Activated CD8-positive, alpha-beta memory T cell treated with anti-CD3 and anti-CD28 coated beads, Interleukin-2, amount 50 U/mL, for 24 hours (primary cell): ENCODE measurements around the gene AKAP17A.
A peak's percentile ranks its signal among the peaks of the same experiment; 100 is the strongest.

Experiments used
- DNase-seq: peaks from one replicate; pipeline ENCODE4 v3.0.0-alpha.2; 2020; ENCODE audit errors: extremely low read depth

Gene AKAP17A

GRCh38 chrX:1582686-1583437, 8.5 kb upstream of the AKAP17A start:
- peak; percentile 48 for DNase-seq

GRCh38 chrX:1584237-1585011, 7.0 kb upstream of the AKAP17A start:
- DNase-seq, result no peak

GRCh38 chrX:1587161-1587560, 4.2 kb upstream of the AKAP17A start:
- no peak for DNase-seq

- no peak for DNase-seq
Measured at GRCh38 chrX:1589356-1590130, 1.9 kb upstream of the AKAP17A start.

DNA sequence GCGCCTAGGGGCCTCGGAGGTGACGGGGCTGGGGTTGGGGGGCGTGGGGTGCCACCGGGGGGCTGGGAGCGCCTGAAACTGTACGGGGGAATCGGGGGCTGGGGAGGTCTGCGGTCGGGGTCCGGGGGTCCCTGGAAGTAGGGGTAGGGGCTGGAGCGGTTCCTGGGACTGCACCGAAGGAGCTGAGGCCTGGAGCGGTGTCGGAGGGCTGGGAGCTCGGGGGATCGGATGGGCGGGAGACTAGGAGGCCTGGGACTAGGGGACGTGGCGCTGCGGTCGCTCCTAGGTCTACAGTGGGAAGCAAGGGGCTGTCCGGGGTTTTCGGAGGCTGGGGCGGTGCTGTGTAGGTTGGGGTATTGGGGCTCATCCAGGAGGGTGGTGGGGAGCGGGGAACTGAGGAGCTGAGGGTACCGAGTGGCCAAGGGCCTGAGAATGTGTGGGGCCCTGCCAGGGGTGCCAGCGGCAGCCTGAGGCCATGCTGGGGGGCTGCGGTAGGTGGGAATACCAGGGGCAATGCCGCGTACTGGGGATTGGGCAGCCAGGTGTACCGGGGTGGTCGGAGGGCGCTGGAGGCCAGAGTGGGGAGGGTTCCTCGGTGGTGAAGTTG, 562 bp downstream of the AKAP17A start:
- no peak for DNase-seq

DNA sequence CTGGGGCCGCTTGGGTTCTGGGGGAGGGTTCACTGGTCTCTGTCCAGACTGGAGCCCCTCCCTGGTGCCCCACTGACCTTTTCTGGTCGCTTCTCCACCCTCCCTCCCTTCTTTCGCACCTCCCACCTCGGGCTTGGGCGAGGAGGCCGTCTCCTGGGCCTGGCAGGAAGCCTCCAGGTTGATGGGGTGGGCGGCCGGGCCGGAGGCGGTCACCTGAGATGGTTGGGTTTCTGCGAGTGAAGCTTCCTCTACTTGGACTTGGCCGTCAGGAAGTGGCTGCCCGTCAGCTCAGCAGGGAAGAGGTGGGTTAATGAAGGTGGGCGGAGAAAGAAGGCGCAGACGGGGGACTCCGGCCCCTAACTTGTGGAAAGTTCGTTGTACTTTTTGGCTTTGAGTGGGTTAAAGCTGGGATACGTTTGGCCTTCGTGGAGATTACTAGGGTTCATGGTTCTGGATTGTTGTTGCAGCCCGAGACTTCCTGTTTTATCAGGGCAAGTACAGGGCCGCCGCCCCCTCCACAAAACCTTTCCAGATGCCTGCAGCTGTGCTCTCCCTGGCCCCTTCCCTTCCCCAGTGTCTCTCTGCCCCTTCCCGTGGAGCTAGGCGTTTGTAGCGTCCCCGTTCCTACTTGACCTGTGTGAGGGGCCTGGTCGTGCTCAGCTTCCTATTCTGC, 1.2 kb downstream of the AKAP17A start:
- DNase-seq, result no peak

GRCh38 chrX:1593286-1594271, 2.2 kb downstream of the AKAP17A start:
- no peak for DNase-seq

DNA sequence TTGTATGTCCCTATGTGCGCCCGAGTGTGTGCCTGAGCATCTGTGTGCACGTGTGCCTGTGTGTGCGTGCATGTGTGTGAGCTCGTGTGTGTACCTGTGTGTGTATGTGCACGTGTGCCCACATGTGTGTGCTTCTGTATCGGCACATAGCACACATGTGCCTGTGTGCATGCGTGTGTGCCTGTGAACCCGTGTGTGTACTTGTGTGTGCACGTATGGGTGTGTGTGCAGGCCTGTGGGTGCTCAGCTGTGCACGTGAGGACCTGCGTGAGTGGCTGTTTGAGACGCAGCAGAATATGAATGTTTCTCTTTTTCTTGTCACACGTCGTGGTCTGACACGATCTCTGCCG, 4.3 kb downstream of the AKAP17A start:
- DNase-seq, result no peak

DNA sequence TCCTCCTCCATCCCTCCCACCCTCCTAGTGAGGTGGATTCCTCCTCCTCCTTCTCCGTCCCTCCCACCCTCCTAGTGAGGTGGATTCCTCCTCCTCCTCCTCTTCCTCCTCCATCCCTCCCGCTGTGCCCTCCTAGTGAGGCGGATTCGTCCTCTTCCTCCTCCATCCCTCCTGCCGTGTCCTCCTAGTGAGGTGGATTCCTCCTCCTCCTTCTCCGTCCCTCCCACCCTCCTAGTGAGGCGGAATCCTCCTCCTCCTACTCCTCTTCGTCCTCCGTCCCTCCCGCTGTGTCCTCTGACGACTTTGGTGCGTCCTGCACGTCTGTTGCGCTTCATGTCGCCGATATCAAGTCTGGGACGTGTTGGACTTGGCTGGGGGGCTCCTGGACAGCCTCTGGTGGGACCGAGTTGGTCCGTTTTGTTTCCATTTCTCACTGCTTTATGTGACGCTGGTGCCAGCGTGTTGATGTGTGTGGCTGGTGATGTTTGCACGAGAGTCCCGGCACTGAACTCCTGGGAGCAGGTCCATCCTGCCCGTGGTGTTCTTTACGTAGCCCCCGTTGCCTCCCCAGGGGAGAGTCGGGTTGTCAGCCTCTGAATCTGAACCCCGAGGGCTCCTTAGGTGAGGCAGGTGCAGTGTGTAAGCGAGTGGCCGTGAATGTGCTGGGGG, 5.4 kb downstream of the AKAP17A start:
- DNase-seq, result no peak

DNA sequence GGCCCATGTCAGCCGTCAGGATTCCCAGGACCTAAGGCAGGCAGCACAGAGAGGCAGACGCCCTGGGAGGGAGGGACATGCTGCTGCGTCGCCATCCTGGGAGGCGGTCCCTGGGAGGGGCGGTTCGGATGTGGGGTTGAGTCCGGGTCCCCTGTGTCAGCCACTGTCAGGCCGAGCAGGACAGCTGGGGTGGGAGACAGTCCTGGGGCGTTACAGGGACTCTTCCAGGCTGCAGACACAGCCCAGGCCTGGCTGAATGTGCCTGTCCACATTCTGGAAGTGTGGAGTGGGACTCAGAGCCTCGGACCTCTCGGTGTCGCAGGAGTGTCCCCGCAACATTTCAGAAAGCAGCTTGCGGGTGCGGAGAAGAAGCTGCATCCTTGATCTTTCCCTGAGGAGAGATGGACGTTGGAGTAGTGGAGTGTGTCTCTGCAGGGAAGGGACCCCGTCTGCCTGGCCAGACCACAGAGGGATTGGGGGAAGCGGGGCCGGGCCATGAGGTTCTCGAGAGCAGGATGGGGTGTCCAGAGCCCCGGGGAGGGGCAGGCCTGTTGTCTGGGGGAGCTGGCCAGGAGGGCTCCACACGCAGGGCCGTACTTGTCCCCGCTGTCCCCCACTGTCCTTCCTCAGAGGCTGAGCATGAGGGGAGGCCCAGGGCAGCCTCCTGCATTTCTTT, 6.1 kb downstream of the AKAP17A start:
- DNase-seq, result no peak

GRCh38 chrX:1598021-1598875, 6.8 kb downstream of the AKAP17A start:
- no peak for DNase-seq

- DNase-seq, result no peak
Measured at GRCh38 chrX:1598876-1599790, 7.7 kb downstream of the AKAP17A start.

- DNase-seq, result no peak
Measured at GRCh38 chrX:1599791-1600405, 8.5 kb downstream of the AKAP17A start.

GRCh38 chrX:1600406-1601050, 9.1 kb downstream of the AKAP17A start:
- no peak for DNase-seq

GRCh38 chrX:1601051-1601767, 9.8 kb downstream of the AKAP17A start:
- no peak for DNase-seq

- no peak for DNase-seq
Measured at GRCh38 chrX:1601768-1602085, 10.3 kb downstream of the AKAP17A start.
